HAP-1 (cell line): ENCODE measurements around the gene MTRF1L.

ENCODE experiments used
- DNase-seq, 2 experiments: peaks; one replicate each; pipeline ENCODE4 v3.0.0-alpha.2; 2016 to 2020; ENCODE audit warnings: low spot score in 2 of 2
- H3K27me3 ChIP-seq: fragments of 250-450 bp; sonication (Bioruptor Pico); 2 replicates; pipeline ENCODE4 v1.5.1; 2020; ENCODE audit warnings: low read depth, mild to moderate bottlenecking, moderate library complexity
- H3K36me3 ChIP-seq: fragments of 250-450 bp; sonication (Bioruptor Pico); replicated peaks from 2 replicates; pipeline ENCODE4 v1.5.1; 2020; ENCODE audit warnings: mild to moderate bottlenecking
- H3K4me1 ChIP-seq: fragments of 250-450 bp; sonication (Bioruptor Pico); 2 replicates; pipeline ENCODE4 v1.5.1; 2020; ENCODE audit warnings: mild to moderate bottlenecking
- H3K4me3 ChIP-seq: fragments of 250-450 bp; sonication (Bioruptor Pico); 2 replicates; pipeline ENCODE4 v1.5.1; 2020; ENCODE audit warnings: mild to moderate bottlenecking, moderate library complexity
- H3K9me3 ChIP-seq: fragments of 250-450 bp; sonication (Bioruptor Pico); 2 replicates; pipeline ENCODE4 v1.5.1; 2020; ENCODE audit warnings: mild to moderate bottlenecking, moderate library complexity
- in situ Hi-C: fragments of 300-500 bp; cut with MboI; formaldehyde crosslinking; loops from 3 replicates; pipeline ENCODE4 v1.14.3; 2020; ENCODE audit warnings: low sequenced_read_pairs, inconsistent platforms, mixed read lengths

The MTRF1L gene

GRCh38 chr6:152948150-152948768, 54.2 kb downstream of the MTRF1L start:
- Histone ChIP-seq H3K36me3 (no peaks in the 10 kb centered on the region), H3K9me3 (no peaks in the 10 kb centered on the region), H3K27me3 (peaks cover 2% of the 10 kb centered on the region), H3K4me3 (no peak overlapping the region), H3K4me1 (peaks cover 5% of the 10 kb centered on the region; the same call in 1 of the 2 replicates)
- peak; percentile 30 to 62 for DNase-seq
- in situ Hi-C loops = no loop called here

GRCh38 chr6:152946995-152947394, 55.5 kb downstream of the MTRF1L start:
- Histone ChIP-seq H3K27me3 (peaks cover 8% of the 10 kb centered on the region), H3K4me1 (peaks cover 3% of the 10 kb centered on the region; the same call in 1 of the 2 replicates), H3K4me3 (no peak overlapping the region), H3K9me3 (no peaks in the 10 kb centered on the region), H3K36me3 (no peaks in the 10 kb centered on the region)
- DNase-seq = no peak
- in situ Hi-C loops = no loop called here

DNA sequence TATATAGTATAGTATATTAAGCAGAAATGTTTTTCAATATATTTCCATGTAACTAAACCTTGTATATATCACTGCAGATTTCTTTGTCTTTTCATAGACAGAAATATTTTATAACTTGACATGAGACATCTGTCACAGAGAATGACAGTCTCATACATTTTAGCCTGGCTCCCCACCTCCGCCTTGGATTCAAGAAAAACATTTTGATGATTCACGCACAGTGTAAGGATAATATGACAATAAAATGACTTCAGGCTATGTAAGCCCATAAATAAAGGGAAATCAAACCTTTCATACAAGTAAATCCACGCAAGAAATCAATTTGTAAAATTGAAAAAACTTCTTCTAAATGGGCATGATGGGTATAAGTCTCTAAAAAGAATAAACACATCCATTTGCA, 56.0 kb downstream of the MTRF1L start:
- Histone ChIP-seq H3K36me3 (no peaks in the 10 kb centered on the region), H3K4me3 (no peak overlapping the region), H3K9me3 (no peaks in the 10 kb centered on the region), H3K27me3 (peaks cover 12% of the 10 kb centered on the region), H3K4me1 (no peaks in the 10 kb centered on the region)
- in situ Hi-C loops = no loop called here
- DNase-seq = no peak

DNA sequence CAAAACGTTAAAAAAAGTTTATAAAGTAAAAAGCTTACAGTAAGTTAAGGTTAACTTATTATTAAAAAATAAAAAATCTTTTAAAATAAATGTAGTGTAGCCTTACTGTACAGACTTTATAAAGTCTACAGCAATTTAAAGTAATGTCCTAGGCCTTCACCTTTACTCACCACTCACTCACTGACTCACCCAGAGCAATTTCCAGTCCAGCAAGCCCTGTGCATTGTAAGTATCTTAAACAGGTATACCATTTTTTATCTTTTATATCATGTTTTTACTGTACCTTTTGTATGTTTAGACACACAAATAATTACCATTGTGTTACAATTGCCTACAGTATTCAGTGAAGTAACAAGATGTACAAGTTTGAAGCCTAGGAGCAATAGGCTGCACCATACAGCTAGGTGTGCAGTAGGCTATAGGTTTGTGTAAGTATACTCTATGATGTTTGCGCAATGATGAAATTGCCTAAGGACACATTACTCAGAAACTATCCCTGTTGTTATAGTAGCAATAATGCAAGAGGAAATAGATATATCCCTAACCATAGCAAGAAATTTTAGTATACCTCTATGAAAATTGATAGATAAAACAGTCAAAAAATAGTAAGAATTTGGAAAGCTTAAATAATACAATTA, 59.1 kb downstream of the MTRF1L start:
- H3K9me3 ChIP-seq = no peaks in the 10 kb centered on the region
- in situ Hi-C loops = no loop called here
- H3K4me3 ChIP-seq = no peak overlapping the region
- H3K27me3 ChIP-seq = peaks cover 15% of the 10 kb centered on the region
- no peak for DNase-seq
- no peaks in the 10 kb centered on the region for H3K4me1 ChIP-seq
- no peaks in the 10 kb centered on the region for H3K36me3 ChIP-seq

- no peaks in the 10 kb centered on the region for H3K9me3 ChIP-seq
- H3K36me3 ChIP-seq = no peaks in the 10 kb centered on the region
- in situ Hi-C loops = no loop called here
- no peaks in the 10 kb centered on the region for H3K4me1 ChIP-seq
- no peak overlapping the region for H3K4me3 ChIP-seq
- no peak for DNase-seq
- H3K27me3 ChIP-seq = peaks cover 13% of the 10 kb centered on the region
These were observed 60.1 kb downstream of the MTRF1L start for GRCh38 chr6:152942319-152942869.

- Histone ChIP-seq H3K27me3 (peaks cover 13% of the 10 kb centered on the region), H3K36me3 (no peaks in the 10 kb centered on the region), H3K4me3 (no peak overlapping the region), H3K9me3 (no peaks in the 10 kb centered on the region), H3K4me1 (no peaks in the 10 kb centered on the region)
- in situ Hi-C loops = no loop called here
- no peak for DNase-seq
These were observed 60.8 kb downstream of the MTRF1L start for GRCh38 chr6:152941746-152942145.
